ENCODE results near the gene SNAP91.
"Not testable (repeated sequence)": the region's sequence is repeated elsewhere in the genome, so short reads cannot be mapped to it uniquely, and the experiment has no call there.

SNAP91 gene

GRCh38 chr6:83708970-83709747 is at the start of gene SNAP91:
SNAP91 (minus strand) TSS chr6:83709101; CDS start chr6:83707927, 1,174 bp downstream.
- peak; percentile 28 to 64 for DNase-seq

GRCh38 chr6:83758533-83758932 is 49.6 kb upstream of the SNAP91 start:
- DNase-seq = no peak

- DNase-seq = no peak
Measured at GRCh38 chr6:83757021-83757420, 48.1 kb upstream of the SNAP91 start.

- DNase-seq = no peak
Measured at GRCh38 chr6:83756565-83756964, 47.7 kb upstream of the SNAP91 start.

- not testable (repeated sequence) for DNase-seq
Measured at GRCh38 chr6:83752375-83752774, 43.5 kb upstream of the SNAP91 start.

- no peak for DNase-seq
Measured at GRCh38 chr6:83741089-83741488, 32.2 kb upstream of the SNAP91 start.

GRCh38 chr6:83735461-83735860 is 26.6 kb upstream of the SNAP91 start:
- no peak for DNase-seq

GRCh38 chr6:83729871-83730270 is 21.0 kb upstream of the SNAP91 start:
- no peak for DNase-seq

GRCh38 chr6:83722876-83723275 is 14.0 kb upstream of the SNAP91 start:
- no peak for DNase-seq

GRCh38 chr6:83717809-83718208 is 8.9 kb upstream of the SNAP91 start:
- DNase-seq = no peak

GRCh38 chr6:83711958-83712357 is 3.1 kb upstream of the SNAP91 start:
- DNase-seq = no peak

- DNase-seq = no peak
Measured at GRCh38 chr6:83709748-83710050, 798 bp upstream of the SNAP91 start.

- peak in 1 of 2 donors; percentile 35 for DNase-seq
Measured at GRCh38 chr6:83708546-83708969, 343 bp downstream of the SNAP91 start.

- DNase-seq = peak; percentile 25
Measured at GRCh38 chr6:83707829-83708545, 914 bp downstream of the SNAP91 start.

GRCh38 chr6:83702749-83703148 is 6.2 kb downstream of the SNAP91 start:
- no peak for DNase-seq

GRCh38 chr6:83702077-83702476 is 6.8 kb downstream of the SNAP91 start:
- no peak for DNase-seq

- DNase-seq = no peak
Measured at GRCh38 chr6:83696674-83697073, 12.2 kb downstream of the SNAP91 start.

- no peak for DNase-seq
Measured at GRCh38 chr6:83685481-83685880, 23.4 kb downstream of the SNAP91 start.

- DNase-seq = no peak
Measured at GRCh38 chr6:83677791-83678190, 31.1 kb downstream of the SNAP91 start.

GRCh38 chr6:83637953-83638352 is 70.9 kb downstream of the SNAP91 start:
- no peak for DNase-seq

- DNase-seq = no peak
Measured at GRCh38 chr6:83636800-83637199, 72.1 kb downstream of the SNAP91 start.

- DNase-seq = no peak
Measured at GRCh38 chr6:83633609-83634008, 75.3 kb downstream of the SNAP91 start.

- DNase-seq = no peak
Measured at GRCh38 chr6:83633149-83633548, 75.8 kb downstream of the SNAP91 start.

GRCh38 chr6:83629908-83630307 is 79.0 kb downstream of the SNAP91 start:
- not testable (repeated sequence) for DNase-seq

All from hippocampal formation (tissue), 2 donors.